Measurements from ENCODE around the gene ACE.
"Not testable (repeated sequence)": the region's sequence is repeated elsewhere in the genome, so short reads cannot be mapped to it uniquely, and the experiment has no call there.

The ACE gene

DNA sequence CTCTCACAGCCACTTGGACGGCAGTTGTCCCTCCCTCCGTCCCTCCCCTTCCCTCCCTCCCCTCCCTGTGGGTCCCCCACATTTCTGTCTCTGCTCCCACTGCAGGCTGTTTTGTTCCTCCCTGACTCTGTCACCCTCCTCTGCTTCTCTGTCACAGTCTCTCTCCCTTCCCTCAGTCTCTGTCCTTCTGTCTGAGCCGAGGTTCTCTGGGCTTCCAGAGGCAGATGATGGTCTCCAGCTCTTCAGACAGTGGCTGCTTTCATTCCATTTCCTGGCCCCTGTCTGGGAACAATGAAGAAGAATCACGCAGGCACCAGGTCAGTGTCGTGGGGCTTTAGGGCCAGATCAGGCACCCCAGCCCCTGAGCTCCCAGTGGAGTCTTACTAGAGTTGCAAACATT lies 21.9 kb upstream of the ACE start:
- TF ChIP-seq, protein P1, sequence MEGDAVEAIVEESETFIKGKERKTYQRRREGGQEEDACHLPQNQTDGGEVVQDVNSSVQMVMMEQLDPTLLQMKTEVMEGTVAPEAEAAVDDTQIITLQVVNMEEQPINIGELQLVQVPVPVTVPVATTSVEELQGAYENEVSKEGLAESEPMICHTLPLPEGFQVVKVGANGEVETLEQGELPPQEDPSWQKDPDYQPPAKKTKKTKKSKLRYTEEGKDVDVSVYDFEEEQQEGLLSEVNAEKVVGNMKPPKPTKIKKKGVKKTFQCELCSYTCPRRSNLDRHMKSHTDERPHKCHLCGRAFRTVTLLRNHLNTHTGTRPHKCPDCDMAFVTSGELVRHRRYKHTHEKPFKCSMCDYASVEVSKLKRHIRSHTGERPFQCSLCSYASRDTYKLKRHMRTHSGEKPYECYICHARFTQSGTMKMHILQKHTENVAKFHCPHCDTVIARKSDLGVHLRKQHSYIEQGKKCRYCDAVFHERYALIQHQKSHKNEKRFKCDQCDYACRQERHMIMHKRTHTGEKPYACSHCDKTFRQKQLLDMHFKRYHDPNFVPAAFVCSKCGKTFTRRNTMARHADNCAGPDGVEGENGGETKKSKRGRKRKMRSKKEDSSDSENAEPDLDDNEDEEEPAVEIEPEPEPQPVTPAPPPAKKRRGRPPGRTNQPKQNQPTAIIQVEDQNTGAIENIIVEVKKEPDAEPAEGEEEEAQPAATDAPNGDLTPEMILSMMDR (IDR thresholded peaks at IDR 0.05; ENCODE audit: low read depth, low read length, missing control alignments), result no peak
- no peak overlapping the region for H3K4me3 ChIP-seq (ENCODE audit: low read depth, low read length)
- DNase-seq (ENCODE audit: low read depth), result no peak
- in situ Hi-C loops (cut with HindIII; ENCODE audit: low sequenced_read_pairs), result no loop called here

GRCh38 chr17:63455417-63455816 lies 21.4 kb upstream of the ACE start:
- no peak for DNase-seq (ENCODE audit: low read depth)
- TF ChIP-seq, protein P1 (IDR thresholded peaks at IDR 0.05; ENCODE audit: low read depth, low read length, missing control alignments), result no peak
- in situ Hi-C loops (cut with HindIII; ENCODE audit: low sequenced_read_pairs), result no loop called here
- no peak overlapping the region for H3K4me3 ChIP-seq (ENCODE audit: low read depth, low read length)

DNA sequence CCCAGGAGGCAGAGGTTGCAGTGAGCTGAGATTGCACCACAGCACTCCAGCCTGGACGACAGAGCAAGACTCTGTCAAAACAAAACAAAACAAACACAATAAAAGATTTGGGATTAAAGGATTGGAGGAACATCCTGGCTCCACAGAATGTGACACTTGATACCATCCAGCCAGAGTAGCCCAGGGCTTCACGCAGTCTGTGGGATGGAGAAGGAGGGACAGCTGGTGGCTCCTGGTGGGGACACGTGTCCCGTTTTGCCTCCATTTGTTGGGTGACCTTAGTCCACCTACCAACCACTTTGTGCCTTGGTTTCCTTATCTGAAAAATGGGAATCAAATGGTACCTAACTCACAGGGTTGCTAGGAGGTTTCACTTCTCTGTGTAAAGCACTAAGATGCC lies 18.4 kb upstream of the ACE start:
- in situ Hi-C loops (cut with HindIII; ENCODE audit: low sequenced_read_pairs), result no loop called here

GRCh38 chr17:63460018-63460417 lies 16.8 kb upstream of the ACE start:
- DNase-seq (ENCODE audit: low read depth), result no peak
- H3K4me3 ChIP-seq (ENCODE audit: low read depth, low read length), result no peak overlapping the region
- TF ChIP-seq, protein P1 (IDR thresholded peaks at IDR 0.05; ENCODE audit: low read depth, low read length, missing control alignments), result no peak
- in situ Hi-C loops (cut with HindIII; ENCODE audit: low sequenced_read_pairs), result no loop called here

More for the DNA sequence above, 18.4 kb upstream of the ACE start:
- H3K4me3 ChIP-seq (ENCODE audit: low read depth, low read length), result no peak overlapping the region
- DNase-seq (ENCODE audit: low read depth), result no peak
- TF ChIP-seq, protein P1 (IDR thresholded peaks at IDR 0.05; ENCODE audit: low read depth, low read length, missing control alignments), result no peak

DNA sequence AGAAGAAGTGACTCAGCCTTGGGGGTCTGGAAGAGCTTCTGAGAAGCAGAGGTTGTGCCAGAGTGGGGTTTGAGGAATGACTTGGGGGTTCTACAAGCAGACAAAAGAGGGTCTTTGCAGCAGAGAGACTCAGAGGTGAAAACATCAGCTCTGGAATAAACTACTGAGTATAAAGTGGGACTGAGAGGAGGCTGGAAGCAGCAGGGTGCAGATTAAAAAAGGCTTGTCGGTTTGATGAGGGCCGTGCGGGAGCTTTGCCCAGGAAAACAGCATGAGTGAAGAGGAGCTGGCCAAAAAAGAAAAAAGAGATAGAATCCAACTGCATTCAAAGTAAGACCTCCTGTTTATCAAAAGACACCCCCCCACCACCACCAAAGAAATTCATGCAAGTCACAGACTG lies 13.1 kb upstream of the ACE start:
- in situ Hi-C loops (cut with HindIII; ENCODE audit: low sequenced_read_pairs), result no loop called here
- H3K4me3 ChIP-seq (ENCODE audit: low read depth, low read length), result no peak overlapping the region
- TF ChIP-seq, protein P1 (IDR thresholded peaks at IDR 0.05; ENCODE audit: low read depth, low read length, missing control alignments), result no peak
- peak; percentile 40 for DNase-seq (ENCODE audit: low read depth)

DNA sequence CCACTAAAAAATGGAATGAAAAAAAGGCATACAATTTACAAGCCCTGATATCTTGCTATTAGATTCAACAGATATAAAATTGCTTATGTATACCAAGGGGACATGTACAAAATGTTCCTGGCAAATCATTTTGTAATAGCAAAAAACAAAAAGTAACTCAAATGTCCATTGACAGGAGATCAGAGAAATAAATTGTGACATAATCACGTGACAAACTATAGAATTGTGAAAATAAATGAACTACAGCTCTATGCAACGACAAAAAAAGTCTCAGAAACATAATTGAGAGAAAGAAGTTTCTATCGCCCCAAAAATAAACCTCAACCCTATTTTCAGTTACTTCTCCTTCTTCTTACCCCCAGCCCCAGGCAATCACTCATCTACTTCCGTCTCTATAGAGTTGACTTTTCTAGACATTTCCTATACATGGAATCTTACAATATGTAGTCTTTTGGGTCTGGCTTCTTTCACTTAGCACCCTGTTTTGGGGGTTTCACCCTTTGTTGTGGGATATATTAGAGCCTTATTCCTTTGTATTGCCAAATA lies 12.1 kb upstream of the ACE start:
- in situ Hi-C loops (cut with HindIII; ENCODE audit: low sequenced_read_pairs), result no loop called here
- H3K4me3 ChIP-seq (ENCODE audit: low read depth, low read length), result no peak overlapping the region
- TF ChIP-seq, protein P1 (IDR thresholded peaks at IDR 0.05; ENCODE audit: low read depth, low read length, missing control alignments), result no peak
- DNase-seq (ENCODE audit: low read depth), result no peak

GRCh38 chr17:63468099-63468498 lies 8.8 kb upstream of the ACE start:
- DNase-seq (ENCODE audit: low read depth); in situ Hi-C loops (cut with HindIII; ENCODE audit: low sequenced_read_pairs); H3K4me3 ChIP-seq (ENCODE audit: low read depth, low read length): not testable (repeated sequence)
